A673 (cell line): Measurements from ENCODE around the gene CSNK1G2. TPM values are rescaled to one million over a fixed set of nuclear protein-coding genes. Genes with fewer than 3 reads are reported as not detected.

Experiments used
- BruUV-seq: library from RNA; stranded (reverse); fragments of 400-500 nt; replicated peaks from 2 replicates; lab custom pipeline; 2021; lab: Mats Ljungman, UMichigan
- CTCF ChIA-PET: fragments of 300-600 bp; sonication (Branson Sonifier 250); formaldehyde crosslinking; loops from one replicate; lab custom pipeline; 2022; ENCODE audit warnings: antibody characterized with exemption; lab: Charles Lee
- POLR2A ChIA-PET: fragments of 300-600 bp; sonication (Branson Sonifier 250); formaldehyde crosslinking; loops from one replicate; lab custom pipeline; 2022; ENCODE audit warnings: antibody characterized with exemption; ENCODE audit not compliant: low non-redundant PET; lab: Charles Lee
- DNase-seq: peaks from one replicate; pipeline ENCODE4 v3.0.0-alpha.2; 2015; ENCODE audit warnings: low spot score
- H3K27ac ChIP-seq: fragments of 200-600 bp; sonication (generic); 2 replicates; pipeline ENCODE4 v1.5.1; 2016; ENCODE audit warnings: mixed run types, low read depth, mild to moderate bottlenecking, mixed read lengths, antibody characterized with exemption, low read length; ENCODE audit not compliant: poor library complexity, severe bottlenecking
- H3K27me3 ChIP-seq: fragments of 200-600 bp; sonication (generic); replicated peaks from 2 replicates; pipeline ENCODE4 v1.6.1; 2017; ENCODE audit warnings: mixed run types, low read depth, mild to moderate bottlenecking, mixed read lengths, antibody characterized with exemption, low read length; ENCODE audit not compliant: insufficient read depth, poor library complexity
- H3K36me3 ChIP-seq: fragments of 200-600 bp; sonication (generic); 2 replicates; pipeline ENCODE4 v1.6.1; 2016; ENCODE audit warnings: mixed run types, mild to moderate bottlenecking, mixed read lengths, antibody characterized with exemption, low read length; ENCODE audit not compliant: insufficient read depth, poor library complexity, severe bottlenecking
- H3K4me1 ChIP-seq: fragments of 200-600 bp; sonication (generic); 2 replicates; pipeline ENCODE4 v1.6.1; 2017; ENCODE audit warnings: mixed run types, mild to moderate bottlenecking, mixed read lengths, antibody characterized with exemption, low read length; ENCODE audit not compliant: insufficient read depth, poor library complexity, severe bottlenecking
- H3K4me3 ChIP-seq: fragments of 200-600 bp; sonication (generic); 2 replicates; pipeline ENCODE4 v1.5.1; 2016; ENCODE audit warnings: low read depth, mixed run types, mild to moderate bottlenecking, mixed read lengths, low read length; ENCODE audit not compliant: poor library complexity, severe bottlenecking
- H3K9me3 ChIP-seq: fragments of 200-600 bp; sonication (generic); 2 replicates; pipeline ENCODE4 v1.6.1; 2016; ENCODE audit warnings: mixed run types, low read depth, mild to moderate bottlenecking, mixed read lengths, antibody characterized with exemption, low read length; ENCODE audit not compliant: poor library complexity, severe bottlenecking
- CTCF ChIP-seq: fragments of 300-800, 200-600 bp; sonication (generic); conservative IDR thresholded peaks from 2 replicates; pipeline ENCODE4 v1.5.1; 2017; ENCODE audit warnings: low read depth, mild to moderate bottlenecking, antibody characterized with exemption, low read length, moderate library complexity, mixed read lengths
- EZH2 ChIP-seq: fragments of 200-600 bp; sonication (generic); IDR thresholded peaks from 2 replicates; pipeline ENCODE4 v1.6.1; 2017; ENCODE audit warnings: borderline replicate concordance, low read depth, mild to moderate bottlenecking, mixed read lengths, antibody characterized with exemption, low read length; ENCODE audit not compliant: poor library complexity, severe bottlenecking
- intact Hi-C: fragments of 100-400 bp; cut with micrococcal nuclease; formaldehyde crosslinking; loops from one replicate; pipeline ENCODE4 v1.10.0; 2022; ENCODE audit not compliant: unreplicated experiment
- total RNA-seq: library from RNA; stranded (reverse); gene quantifications from 2 replicates; pipeline ENCODE4 v1.2.3, GENCODE V29; 2021

The CSNK1G2 gene
- total RNA-seq, 1 experiment from 2014 or later = 108 TPM

- Histone ChIP-seq H3K27ac (no peak overlapping the region), H3K9me3 (no peaks in the 10 kb centered on the region), H3K27me3 (no peaks in the 10 kb centered on the region), H3K4me1 (no peaks in the 10 kb centered on the region), H3K4me3 (no peak overlapping the region), H3K36me3 (peaks cover 6% of the 10 kb centered on the region)
- CTCF ChIA-PET = no interaction called here
- TF ChIP-seq CTCF (no peak), EZH2 (no peak)
- intact Hi-C loops = no loop called here
- POLR2A ChIA-PET = no interaction called here
- no TSS peak for BruUV-seq
- no peak for DNase-seq
These were observed 70.2 kb downstream of the CSNK1G2 start for GRCh38 chr19:2011169-2011568.

DNA sequence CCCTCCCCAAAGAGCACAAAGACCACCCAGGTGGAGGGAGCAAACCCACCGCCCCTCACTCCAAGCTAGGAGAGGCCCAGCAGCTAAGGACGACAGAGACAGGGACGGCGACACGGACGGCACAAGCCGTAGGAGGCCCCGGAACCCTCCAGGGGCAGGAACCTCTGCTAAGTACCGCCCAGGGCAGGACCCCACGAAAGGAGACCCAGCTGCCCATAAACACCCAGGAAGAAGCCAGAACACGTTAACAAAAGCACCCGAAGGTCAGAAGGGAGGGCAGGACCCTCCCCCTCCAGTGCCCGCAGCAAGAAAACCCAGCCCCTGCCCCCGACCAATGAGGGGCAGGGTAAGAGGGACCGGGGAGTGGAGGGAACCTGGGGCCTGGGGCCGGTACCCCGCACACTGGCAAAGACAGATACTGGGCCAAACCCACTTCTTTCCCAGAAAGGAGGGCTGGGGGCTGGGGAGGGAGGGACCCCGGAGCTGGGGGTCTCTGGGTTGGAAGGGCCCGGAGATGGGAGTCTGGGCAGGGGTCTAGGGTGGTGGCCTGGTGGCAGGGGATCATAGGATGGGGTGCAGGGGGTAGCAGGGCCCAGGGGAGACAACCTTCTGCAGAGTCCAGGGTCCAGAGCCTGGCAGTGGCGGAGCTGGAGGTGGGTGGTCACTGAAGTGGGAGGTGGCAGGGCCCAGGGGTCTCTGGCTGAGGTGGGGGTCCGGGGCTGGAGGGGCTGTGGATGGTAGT is 72.1 kb downstream of the CSNK1G2 start:
- no peak for TF ChIP-seq CTCF
- TF ChIP-seq EZH2 = no peak
- Histone ChIP-seq H3K27me3 (no peaks in the 10 kb centered on the region), H3K4me1 (no peaks in the 10 kb centered on the region), H3K27ac (peak overlapping the region; percentile 23), H3K36me3 (peaks cover 6% of the 10 kb centered on the region), H3K4me3 (no peak overlapping the region), H3K9me3 (no peaks in the 10 kb centered on the region)
- no peak for DNase-seq
- no TSS peak for BruUV-seq
- ChIA-PET CTCF (no interaction called here), POLR2A (no interaction called here)
- intact Hi-C loops = no loop called here

DNA sequence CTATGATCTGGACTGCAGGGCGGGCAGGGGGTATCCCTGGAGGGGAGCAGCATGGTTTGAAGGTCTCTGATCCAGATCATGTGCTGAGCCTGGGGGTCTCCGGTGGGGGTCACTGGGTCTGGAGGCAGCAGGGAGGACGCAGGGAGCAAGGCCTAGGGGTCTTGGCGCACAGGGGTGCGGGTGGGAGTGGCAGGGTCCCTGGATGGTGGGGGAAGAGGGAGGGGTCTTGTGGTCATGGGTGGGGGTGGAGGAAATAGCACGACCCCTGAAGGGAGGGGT is 72.7 kb downstream of the CSNK1G2 start:
- intact Hi-C loops = no loop called here
- Histone ChIP-seq H3K36me3 (peaks cover 6% of the 10 kb centered on the region), H3K9me3 (no peaks in the 10 kb centered on the region), H3K4me3 (peak overlapping the region; percentile 81), H3K27ac (peak overlapping the region; percentile 23), H3K27me3 (no peaks in the 10 kb centered on the region), H3K4me1 (no peaks in the 10 kb centered on the region)
- no TSS peak for BruUV-seq
- DNase-seq = no peak
- TF ChIP-seq EZH2 = no peak
- TF ChIP-seq CTCF = no peak
- ChIA-PET POLR2A (no interaction called here), CTCF (no interaction called here)
